Trophoblast cell (in vitro differentiated cells and primary cell): Measurements from ENCODE around the gene MPV17L.
"Not testable (repeated sequence)": the region's sequence is repeated elsewhere in the genome, so short reads cannot be mapped to it uniquely, and the experiment has no call there.

Experiments used
- DNase-seq, 2 donors: peaks; one replicate each; pipeline ENCODE4 v3.0.0-alpha.2; 2016
- H2AFZ ChIP-seq: 2 replicates; pipeline ENCODE4 v1.6.1; 2013; ENCODE audit warnings: low read length, moderate library complexity, mild to moderate bottlenecking; ENCODE audit not compliant: insufficient read depth, poor library complexity
- H2AK5ac ChIP-seq: 2 replicates; pipeline ENCODE4 v1.6.1; 2013; ENCODE audit warnings: mild to moderate bottlenecking, low read length
- H2BK120ac ChIP-seq: 2 replicates; pipeline ENCODE4 v1.6.1; 2013; ENCODE audit warnings: low read length, mild to moderate bottlenecking, moderate library complexity; ENCODE audit not compliant: insufficient read depth, poor library complexity
- H2BK12ac ChIP-seq: 2 replicates; pipeline ENCODE4 v1.6.1; 2013; ENCODE audit warnings: mild to moderate bottlenecking, low read length, moderate library complexity
- H2BK5ac ChIP-seq: 2 replicates; pipeline ENCODE4 v1.6.1; 2013; ENCODE audit warnings: low read length, low read depth, moderate library complexity, mild to moderate bottlenecking; ENCODE audit not compliant: poor library complexity
- H3K14ac ChIP-seq: 2 replicates; pipeline ENCODE4 v1.6.1; 2013; ENCODE audit warnings: mild to moderate bottlenecking, low read length
- H3K18ac ChIP-seq: 2 replicates; pipeline ENCODE4 v1.6.1; 2013; ENCODE audit warnings: mild to moderate bottlenecking, low read length
- H3K23ac ChIP-seq: 2 replicates; pipeline ENCODE4 v1.6.1; 2013; ENCODE audit warnings: low read length
- H3K27ac ChIP-seq: 2 replicates; pipeline ENCODE4 v1.5.1; 2013; ENCODE audit warnings: low read depth, mild to moderate bottlenecking, inconsistent platforms, low read length, moderate library complexity
- H3K27me3 ChIP-seq: 2 replicates; pipeline ENCODE4 v1.6.1; 2013; ENCODE audit warnings: inconsistent platforms, mild to moderate bottlenecking, low read length, moderate library complexity; ENCODE audit not compliant: insufficient read depth
- H3K36me3 ChIP-seq, 2 experiments: 1 replicate in 1 of 2; 2 replicates in 1 of 2; pipeline ENCODE4 v1.6.1; 2013; ENCODE audit warnings: low read length in 2 of 2, mild to moderate bottlenecking in 2 of 2, moderate library complexity in 1 of 2; ENCODE audit not compliant: insufficient read depth in 2 of 2, control insufficient read depth in 1 of 2
- H3K4ac ChIP-seq: 2 replicates; pipeline ENCODE4 v1.6.1; 2013; ENCODE audit warnings: low read depth, mild to moderate bottlenecking, low read length, moderate library complexity
- H3K4me1 ChIP-seq, 2 experiments: 1 replicate in 1 of 2; 2 replicates in 1 of 2; pipeline ENCODE4 v1.6.1; 2013; ENCODE audit warnings: low read length in 2 of 2, mild to moderate bottlenecking in 2 of 2, moderate library complexity in 1 of 2; ENCODE audit not compliant: insufficient read depth in 2 of 2, control insufficient read depth in 1 of 2
- H3K4me2 ChIP-seq: 2 replicates; pipeline ENCODE4 v1.6.1; 2013; ENCODE audit warnings: inconsistent platforms, mild to moderate bottlenecking, low read length, moderate library complexity
- H3K4me3 ChIP-seq: 2 replicates; pipeline ENCODE4 v1.5.1; 2013; ENCODE audit warnings: mild to moderate bottlenecking, low read depth, low read length, inconsistent platforms
- H3K79me1 ChIP-seq: one replicate; pipeline ENCODE4 v1.6.1; 2013; ENCODE audit warnings: low read length
- H3K79me2 ChIP-seq: 2 replicates; pipeline ENCODE4 v1.6.1; 2013; ENCODE audit warnings: low read length, mild to moderate bottlenecking; ENCODE audit not compliant: control insufficient read depth, insufficient read depth, poor library complexity
- H3K9ac ChIP-seq: 2 replicates; pipeline ENCODE4 v1.6.1; 2013; ENCODE audit warnings: mild to moderate bottlenecking, low read length
- H3K9me3 ChIP-seq: 2 replicates; pipeline ENCODE4 v1.6.1; 2013; ENCODE audit warnings: low read depth, mild to moderate bottlenecking, control low read depth, inconsistent platforms, low read length; ENCODE audit not compliant: insufficient read depth
- H4K12ac ChIP-seq: 2 replicates; pipeline ENCODE4 v1.6.1; 2013; ENCODE audit warnings: low read depth, mild to moderate bottlenecking, low read length, moderate library complexity
- H4K8ac ChIP-seq: 2 replicates; pipeline ENCODE4 v1.6.1; 2013; ENCODE audit warnings: low read depth, mild to moderate bottlenecking, low read length, moderate library complexity
- H4K91ac ChIP-seq: one replicate; pipeline ENCODE4 v1.6.1; 2013; ENCODE audit warnings: low read depth, mild to moderate bottlenecking, low read length, moderate library complexity
- WGBS: extraction: QIAGEN DNeasy Blood & Tissue Kit; methylation state at CpG from one replicate; pipeline ENCODE4 v1.1.7; 2013; ENCODE audit warnings: missing lambda C conversion rate; ENCODE audit not compliant: insufficient read length, insufficient coverage; ENCODE audit errors: extremely low coverage; 5-methylcytosine and 5-hydroxymethylcytosine counted together

The MPV17L gene

GRCh38 chr16:15418206-15418605 lies 22.7 kb downstream of the MPV17L start:
- Histone ChIP-seq H4K8ac (no peak overlapping the region), H3K23ac (no peak overlapping the region), H2BK5ac (no peak overlapping the region), H3K4ac (no peak overlapping the region), H3K9ac (no peak overlapping the region), H2AK5ac (no peak overlapping the region), H3K4me2 (no peak overlapping the region), H2AFZ (no peak overlapping the region), H3K36me3 (no peaks in the 10 kb centered on the region), H4K91ac (no peak overlapping the region), H3K14ac (no peak overlapping the region), H2BK120ac (no peak overlapping the region), H3K79me1 (no peaks in the 10 kb centered on the region), H3K18ac (no peak overlapping the region), H3K9me3 (peaks cover 3% of the 10 kb centered on the region), H3K4me1 (no peaks in the 10 kb centered on the region), H3K79me2 (no peaks in the 10 kb centered on the region), H3K4me3 (no peak overlapping the region), H2BK12ac (no peak overlapping the region), H4K12ac (no peak overlapping the region), H3K27me3 (no peaks in the 10 kb centered on the region), H3K27ac (no peak overlapping the region)
- WGBS = no CpG with 5 or more reads among the region's 3 CpGs
- peak; percentile 14 to 68 for DNase-seq

GRCh38 chr16:15421696-15422095 lies 26.1 kb downstream of the MPV17L start:
- not testable (repeated sequence) for H3K27me3 ChIP-seq, H2AFZ ChIP-seq, H2AK5ac ChIP-seq, H3K4me2 ChIP-seq, H4K8ac ChIP-seq, H3K79me2 ChIP-seq, H4K91ac ChIP-seq, DNase-seq, H3K4me3 ChIP-seq, H2BK120ac ChIP-seq, H3K14ac ChIP-seq, H3K23ac ChIP-seq, H3K4ac ChIP-seq, H3K79me1 ChIP-seq, H3K9ac ChIP-seq, H3K9me3 ChIP-seq, H2BK5ac ChIP-seq, H3K18ac ChIP-seq, H3K4me1 ChIP-seq, H3K27ac ChIP-seq, H3K36me3 ChIP-seq, H4K12ac ChIP-seq, H2BK12ac ChIP-seq
- no CpG with 5 or more reads among the region's 5 CpGs for WGBS

GRCh38 chr16:15422222-15422621 lies 26.7 kb downstream of the MPV17L start:
- H2AFZ ChIP-seq = no peak overlapping the region
- no peak overlapping the region for H3K4ac ChIP-seq
- no peak overlapping the region for H4K91ac ChIP-seq
- no peak overlapping the region for H3K27ac ChIP-seq
- no peak overlapping the region for H3K4me2 ChIP-seq
- no peak overlapping the region for H3K23ac ChIP-seq
- H4K12ac ChIP-seq = no peak overlapping the region
- no peaks in the 10 kb centered on the region for H3K79me2 ChIP-seq
- peaks cover 3% of the 10 kb centered on the region for H3K9me3 ChIP-seq
- no CpG with 5 or more reads among the region's 8 CpGs for WGBS
- no peak overlapping the region for H3K9ac ChIP-seq
- H3K27me3 ChIP-seq = no peaks in the 10 kb centered on the region
- H3K36me3 ChIP-seq = no peaks in the 10 kb centered on the region
- H3K4me1 ChIP-seq = no peaks in the 10 kb centered on the region
- H2BK12ac ChIP-seq = no peak overlapping the region
- H2BK120ac ChIP-seq = no peak overlapping the region
- H3K14ac ChIP-seq = no peak overlapping the region
- H4K8ac ChIP-seq = no peak overlapping the region
- no peak for DNase-seq
- H3K79me1 ChIP-seq = no peaks in the 10 kb centered on the region
- H2BK5ac ChIP-seq = no peak overlapping the region
- no peak overlapping the region for H3K18ac ChIP-seq
- no peak overlapping the region for H2AK5ac ChIP-seq
- H3K4me3 ChIP-seq = no peak overlapping the region

- no peaks in the 10 kb centered on the region for H3K79me1 ChIP-seq
- H3K18ac ChIP-seq = no peak overlapping the region
- no peaks in the 10 kb centered on the region for H3K4me1 ChIP-seq
- no peak overlapping the region for H4K12ac ChIP-seq
- H3K4me3 ChIP-seq = no peak overlapping the region
- peaks cover 3% of the 10 kb centered on the region for H3K9me3 ChIP-seq
- whole genome bisulfite sequencing = no CpG with 5 or more reads among the region's 6 CpGs
- no peak overlapping the region for H2BK12ac ChIP-seq
- no peak overlapping the region for H3K14ac ChIP-seq
- no peaks in the 10 kb centered on the region for H3K27me3 ChIP-seq
- no peak overlapping the region for H3K9ac ChIP-seq
- H2AFZ ChIP-seq = no peak overlapping the region
- H2AK5ac ChIP-seq = no peak overlapping the region
- H4K8ac ChIP-seq = no peak overlapping the region
- H3K4ac ChIP-seq = no peak overlapping the region
- H3K4me2 ChIP-seq = no peak overlapping the region
- H3K79me2 ChIP-seq = no peaks in the 10 kb centered on the region
- H2BK5ac ChIP-seq = no peak overlapping the region
- DNase-seq = no peak
- H2BK120ac ChIP-seq = no peak overlapping the region
- H4K91ac ChIP-seq = no peak overlapping the region
- H3K36me3 ChIP-seq = no peaks in the 10 kb centered on the region
- no peak overlapping the region for H3K23ac ChIP-seq
- no peak overlapping the region for H3K27ac ChIP-seq
Measured at GRCh38 chr16:15425861-15426260, 30.3 kb downstream of the MPV17L start.
